H1 (cell line): ENCODE measurements around the gene DNAH10. TPM values are rescaled to one million over a fixed set of nuclear protein-coding genes. Genes with fewer than 3 reads are reported as not detected.

Source experiments
- CTCF ChIA-PET: fragments of 300-600 bp; sonication (Branson Sonifier 250); formaldehyde crosslinking; loops from one replicate; lab custom pipeline; 2021; ENCODE audit not compliant: partially characterized antibody; lab: Charles Lee
- POLR2A ChIA-PET: fragments of 300-600 bp; sonication (Branson Sonifier 250); formaldehyde crosslinking; loops from one replicate; lab custom pipeline; 2021; ENCODE audit warnings: inconsistent platforms; ENCODE audit not compliant: partially characterized antibody; lab: Charles Lee
- DNase-seq, 2 experiments: peaks; one replicate each; pipeline versions ENCODE4 v3.0.0 to v3.0.0-alpha.2; 2010 to 2022; ENCODE audit warnings: low spot score in 2 of 2, low read depth in 1 of 2, mixed read lengths in 1 of 2
- FAIRE-seq: peaks from 2 replicates; lab custom pipeline; 2011; peaks lifted over from hg19 to GRCh38; lab: Jason Lieb, UNC
- H2AFZ ChIP-seq: 2 replicates; pipeline ENCODE4 v1.8.1; 2012; ENCODE audit warnings: low read length, inconsistent platforms
- H2AK5ac ChIP-seq: 2 replicates; pipeline ENCODE4 v1.6.1; 2013; ENCODE audit warnings: low read depth, low read length
- H2BK120ac ChIP-seq: replicated peaks from 2 replicates; pipeline ENCODE3; 2013; ENCODE audit warnings: low read depth, low read length, inconsistent platforms
- H2BK12ac ChIP-seq: 2 replicates; pipeline ENCODE4 v1.6.1; 2013; ENCODE audit warnings: low read depth, low read length
- H2BK15ac ChIP-seq: 2 replicates; pipeline ENCODE4 v1.6.1; 2013; ENCODE audit warnings: low read length
- H2BK20ac ChIP-seq: 2 replicates; pipeline ENCODE4 v1.6.1; 2013; ENCODE audit warnings: low read length
- H2BK5ac ChIP-seq: 2 replicates; pipeline ENCODE4 v1.6.1; 2013; ENCODE audit warnings: low read depth, low read length
- H3K14ac ChIP-seq: 2 replicates; pipeline ENCODE4 v1.6.1; 2013; ENCODE audit warnings: inconsistent platforms; ENCODE audit not compliant: insufficient read length
- H3K18ac ChIP-seq: 2 replicates; pipeline ENCODE4 v1.6.1; 2013; ENCODE audit warnings: low read length; ENCODE audit errors: extremely low read depth
- H3K23ac ChIP-seq: 2 replicates; pipeline ENCODE4 v1.6.1; 2013; ENCODE audit warnings: inconsistent platforms; ENCODE audit not compliant: insufficient read length
- H3K23me2 ChIP-seq: 2 replicates; pipeline ENCODE4 v1.6.1; 2013; ENCODE audit warnings: low read depth, low read length
- H3K27ac ChIP-seq: 2 replicates; pipeline ENCODE4 v1.6.1; 2011; ENCODE audit warnings: low read depth, low read length, inconsistent platforms
- H3K27me3 ChIP-seq, 4 experiments: replicated peaks in 1 of 4; 1 replicate in 1 of 4; 2 replicates in 3 of 4; pipeline versions ENCODE4 v1.6.1 to v1.8.1; 2011 to 2013; ENCODE audit warnings: low read length in 3 of 4, mild to moderate bottlenecking in 3 of 4, inconsistent platforms in 2 of 4, mixed read lengths in 2 of 4, moderate library complexity in 1 of 4; ENCODE audit not compliant: control insufficient read depth in 3 of 4, insufficient read depth in 3 of 4; ENCODE audit errors: extremely low read depth in 1 of 4
- H3K36me3 ChIP-seq, 4 experiments: 2 replicates each; pipeline versions ENCODE4 v1.6.1 to v1.8.1; 2011 to 2013; ENCODE audit warnings: mild to moderate bottlenecking in 4 of 4, low read length in 3 of 4, moderate library complexity in 2 of 4, control low read depth in 1 of 4, inconsistent platforms in 1 of 4; ENCODE audit not compliant: insufficient read depth in 4 of 4, control insufficient read depth in 2 of 4
- H3K4ac ChIP-seq: replicated peaks from 2 replicates; pipeline ENCODE3; 2013; ENCODE audit warnings: low read length, low read depth, mixed read lengths, inconsistent platforms; ENCODE audit not compliant: insufficient read length
- H3K4me1 ChIP-seq, 4 experiments: replicated peaks in 1 of 4; 1 replicate in 1 of 4; 2 replicates in 3 of 4; pipeline versions ENCODE4 v1.6.1 to v1.8.1; 2011 to 2013; ENCODE audit warnings: low read length in 3 of 4, inconsistent platforms in 2 of 4, mixed read lengths in 1 of 4; ENCODE audit not compliant: insufficient read depth in 4 of 4, control insufficient read depth in 3 of 4
- H3K4me2 ChIP-seq, 2 experiments: 2 replicates each; pipeline versions ENCODE4 v1.6.1 to v1.8.1; 2011 to 2013; ENCODE audit warnings: low read depth in 2 of 2, low read length in 2 of 2, control low read depth in 1 of 2, inconsistent platforms in 1 of 2, mild to moderate bottlenecking in 1 of 2; ENCODE audit not compliant: insufficient read depth in 1 of 2
- H3K4me3 ChIP-seq, 4 experiments: fragments of 200-600, 300-600 bp in 1 of 4; sonication (generic), shearing (Covaris generic), sonication (Bioruptor Twin) in 1 of 4; 2 replicates each; pipeline versions ENCODE4 v1.5.1 to v1.8.1; 2011 to 2016; ENCODE audit warnings: low read length in 4 of 4, low read depth in 3 of 4, control low read depth in 2 of 4, inconsistent platforms in 2 of 4, mild to moderate bottlenecking in 2 of 4, mixed read lengths in 1 of 4, moderate library complexity in 1 of 4; ENCODE audit not compliant: insufficient read depth in 2 of 4; ENCODE audit errors: extremely low read depth in 1 of 4
- H3K56ac ChIP-seq: replicated peaks from 2 replicates; pipeline ENCODE3; 2013; ENCODE audit warnings: low read depth, mild to moderate bottlenecking, mixed read lengths, low read length, inconsistent platforms; ENCODE audit not compliant: insufficient read length
- H3K79me1 ChIP-seq: 2 replicates; pipeline ENCODE4 v1.6.1; 2013; ENCODE audit warnings: low read depth, low read length, control low read depth
- H3K79me2 ChIP-seq, 2 experiments: 2 replicates each; pipeline versions ENCODE4 v1.6.1 to v1.8.1; 2012 to 2013; ENCODE audit warnings: low read length in 2 of 2, mild to moderate bottlenecking in 2 of 2, inconsistent platforms in 1 of 2; ENCODE audit not compliant: insufficient read depth in 2 of 2, control insufficient read depth in 1 of 2
- H3K9ac ChIP-seq, 4 experiments: replicated peaks in 1 of 4; 1 replicate in 1 of 4; 2 replicates in 3 of 4; pipeline versions ENCODE4 v1.6.1 to v1.8.1; 2011 to 2013; ENCODE audit warnings: low read depth in 3 of 4, low read length in 3 of 4, control low read depth in 2 of 4, mild to moderate bottlenecking in 2 of 4, moderate library complexity in 2 of 4, inconsistent platforms in 1 of 4; ENCODE audit errors: extremely low read depth in 1 of 4
- H3K9me3 ChIP-seq, 2 experiments: 2 replicates each; pipeline versions ENCODE4 v1.6.1 to v1.8.1; 2012 to 2013; ENCODE audit warnings: mild to moderate bottlenecking in 2 of 2, moderate library complexity in 2 of 2, control low read depth in 1 of 2, inconsistent platforms in 1 of 2, low read depth in 1 of 2, low read length in 1 of 2, mixed read lengths in 1 of 2; ENCODE audit not compliant: insufficient read depth in 2 of 2
- H4K20me1 ChIP-seq, 2 experiments: replicated peaks in 1 of 2; 2 replicates each; pipeline versions ENCODE3 to v1.8.1; 2011 to 2013; ENCODE audit warnings: inconsistent platforms in 2 of 2, low read length in 2 of 2, mild to moderate bottlenecking in 1 of 2; ENCODE audit not compliant: insufficient read depth in 2 of 2, control insufficient read depth in 1 of 2
- H4K5ac ChIP-seq: 2 replicates; pipeline ENCODE4 v1.6.1; 2013; ENCODE audit warnings: low read length, low read depth, mixed read lengths, inconsistent platforms; ENCODE audit not compliant: insufficient read length
- H4K8ac ChIP-seq: 2 replicates; pipeline ENCODE4 v1.8.0; 2013; ENCODE audit warnings: mild to moderate bottlenecking, moderate library complexity, low read length, inconsistent platforms; ENCODE audit not compliant: insufficient read depth; ENCODE audit errors: extremely low read depth
- H4K91ac ChIP-seq: replicated peaks from 2 replicates; pipeline ENCODE3; 2013; ENCODE audit warnings: low read length, mixed read lengths, inconsistent platforms; ENCODE audit not compliant: insufficient read length
- EP300 ChIP-seq, 2 experiments: IDR thresholded peaks; 1 replicate in 1 of 2; 2 replicates in 1 of 2; pipeline ENCODE4 v1.6.1; 2011 to 2012; ENCODE audit warnings: low read depth in 2 of 2, low read length in 2 of 2, mild to moderate bottlenecking in 2 of 2, borderline replicate concordance in 1 of 2, inconsistent platforms in 1 of 2, moderate library complexity in 1 of 2
- whole genome bisulfite sequencing, 2 experiments: shearing (Covaris generic) in 1 of 2; methylation state at CpG; one replicate each; pipeline versions ENCODE4 v1.1.6 to v1.1.7; 2013 to 2015; ENCODE audit warnings: low lambda C conversion rate in 2 of 2, mixed read lengths in 2 of 2, inconsistent platforms in 1 of 2, low coverage in 1 of 2, missing lambda C conversion rate in 1 of 2; ENCODE audit not compliant: insufficient replicate concordance in 2 of 2, insufficient coverage in 1 of 2, insufficient read length in 1 of 2; ENCODE audit errors: extremely low coverage in 1 of 2, missing lambda C conversion rate in 1 of 2; 5-methylcytosine and 5-hydroxymethylcytosine counted together
- polyA plus RNA-seq, 7 experiments: library from polyadenylated mRNA; depleted of rRNA in 3 of 7; stranded (reverse) in 5 of 7; unstranded in 2 of 7; fragments of >200 nt in 5 of 7; fragments of 200-250 nt in 2 of 7; gene quantifications; 1 replicate in 5 of 7; 2 replicates in 1 of 7; 4 replicates in 1 of 7; pipeline versions ENCODE4 v1.2.1 to v1.2.3, GENCODE V29; 2011 to 2013; ENCODE audit warnings: missing spikeins in 2 of 7, mixed read lengths in 2 of 7
- total RNA-seq: library from RNA; stranded (reverse); fragmentation: NEBNext Ultra II Directional; extraction: Animal tissue kit (Norgen Biotek cat#: 25700); gene quantifications from 2 replicates; pipeline ENCODE4 v1.2.1, GENCODE V29; 2021

DNAH10 gene
- total and polyA plus RNA-seq, 2 of the 8 experiments (the other 6 are each of a cell fraction or from before 2014, with no cell fraction given) = 0.02 to 0.24 TPM

DNA sequence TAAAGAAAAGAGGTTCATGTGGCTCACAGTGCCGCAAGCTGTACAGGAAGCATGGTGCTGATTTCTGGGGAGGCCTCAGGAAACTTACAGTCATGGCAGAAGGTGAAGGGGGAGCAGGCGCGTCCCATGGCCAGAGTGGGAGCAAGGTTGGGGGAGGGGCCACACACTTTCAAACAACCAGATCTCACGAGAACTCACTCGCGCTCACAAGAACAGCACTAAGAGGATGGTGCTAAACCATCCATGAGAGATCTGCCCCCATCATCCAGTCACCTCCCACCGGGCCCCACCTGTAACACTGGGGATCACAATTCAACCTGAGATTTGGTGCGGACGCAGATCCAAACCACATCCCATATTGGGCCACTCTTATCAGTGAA, 130.1 kb downstream of the DNAH10 start:
- Histone ChIP-seq H3K56ac (no peak overlapping the region), H3K27me3 (0 out of 7 replicates have a peak, but pooled peaks cover 0 to 3% (median 0%) of the 10 kb centered on the region in 4 experiments), H3K9ac (no peak overlapping the region), H2AFZ (no peak overlapping the region), H3K9me3 (no peaks in the 10 kb centered on the region), H3K79me2 (no peaks in the 10 kb centered on the region), H3K4ac (no peak overlapping the region), H3K14ac (no peak overlapping the region), H3K18ac (no peak overlapping the region), H3K4me3 (no peak overlapping the region), H3K23ac (no peak overlapping the region), H2BK15ac (no peak overlapping the region), H2BK12ac (no peak overlapping the region), H4K91ac (no peak overlapping the region), H4K5ac (no peak overlapping the region), H3K36me3 (no peaks in the 10 kb centered on the region), H3K4me1 (peaks cover 0 to 6% (median 1%) of the 10 kb centered on the region in 4 experiments; a peak in 4 of 7 replicates), H3K79me1 (no peaks in the 10 kb centered on the region), H2BK20ac (no peak overlapping the region), H2BK5ac (no peak overlapping the region), H3K23me2 (no peaks in the 10 kb centered on the region; the same call in 1 of the 2 replicates), H2BK120ac (no peak overlapping the region), H3K27ac (no peak overlapping the region), H3K4me2 (no peak overlapping the region), H2AK5ac (no peak overlapping the region), H4K8ac (no peak overlapping the region), H4K20me1 (no peaks in the 10 kb centered on the region)
- ChIA-PET CTCF (interaction anchor here (6.1 kb wide), 1 partner anchor 12 kb away, joined by 35 read pairs; no protein-coding TSS in a partner anchor), POLR2A (no interaction called here)
- FAIRE-seq (no peak), DNase-seq (no peak)
- WGBS, 2 experiments = 91% methylated on average over 9 of the region's 9 CpGs; no CpG with 5 or more reads in 1 of the 2 experiments
- no peak for TF ChIP-seq EP300 (IDR thresholded peaks at IDR 0.05; ENCODE audit: borderline replicate concordance in 1 of 2, low read depth in 2 of 2, low read length in 2 of 2)
- TF ChIP-seq, all 59 proteins: peak for 0
